ENCODE data around the gene RNF111.
"Not testable (repeated sequence)": the region's sequence is repeated elsewhere in the genome, so short reads cannot be mapped to it uniquely, and the experiment has no call there.

Gene RNF111

GRCh38 chr15:59052915-59053407 lies 65.5 kb downstream of the RNF111 start:
- DNase-seq (ENCODE audit: low read depth in 2 of 3, low spot score in 2 of 3) = no peak

DNA sequence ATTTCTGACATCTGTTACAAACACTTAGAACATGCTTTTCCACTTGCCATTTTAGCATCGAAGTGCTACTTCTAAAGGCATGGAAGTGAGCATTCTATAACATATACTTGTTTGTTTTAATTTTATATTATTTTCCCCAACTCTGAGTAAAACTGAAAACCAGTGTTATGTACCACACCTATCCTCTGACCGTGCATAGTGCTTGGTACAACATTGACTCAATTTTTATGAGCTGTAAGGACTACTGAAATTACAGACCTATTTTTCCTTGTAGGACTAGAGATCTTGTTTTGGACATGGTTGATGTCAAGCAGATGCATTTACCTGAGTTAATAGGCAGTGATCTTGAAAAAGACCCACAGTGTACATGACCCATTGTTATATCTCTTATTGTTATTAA lies 66.0 kb downstream of the RNF111 start:
- DNase-seq (ENCODE audit: low read depth in 2 of 3, low spot score in 2 of 3) = no peak

GRCh38 chr15:59059076-59059597 lies 71.7 kb downstream of the RNF111 start:
- no peak for DNase-seq (ENCODE audit: low read depth in 2 of 3, low spot score in 2 of 3)

- no peak for DNase-seq (ENCODE audit: low read depth in 2 of 3, low spot score in 2 of 3)
Observed at GRCh38 chr15:59060348-59060747, 72.9 kb downstream of the RNF111 start.

- DNase-seq (ENCODE audit: low read depth in 2 of 3, low spot score in 2 of 3) = no peak
Observed at GRCh38 chr15:59063042-59063441, 75.6 kb downstream of the RNF111 start.

DNA sequence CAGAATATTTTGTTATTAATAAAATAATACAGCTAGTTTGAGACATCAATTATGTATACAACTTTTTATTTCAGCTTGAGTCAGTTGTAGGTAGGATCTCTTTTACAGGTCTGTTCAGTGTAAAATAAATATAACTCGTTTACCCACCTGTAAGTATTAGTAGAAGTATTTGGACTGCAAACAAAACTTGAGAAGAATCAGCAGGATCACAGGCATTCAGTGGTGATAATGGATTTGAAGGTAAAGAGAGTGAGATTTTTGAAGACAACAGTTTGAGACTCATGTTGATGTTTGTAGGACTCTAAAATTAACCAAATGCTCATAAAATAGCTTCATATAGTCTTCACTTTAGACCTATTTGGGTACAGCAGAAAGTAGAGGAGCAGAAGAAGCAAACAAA lies 82.0 kb downstream of the RNF111 start:
- no peak for DNase-seq (ENCODE audit: low read depth in 2 of 3, low spot score in 2 of 3)

DNA sequence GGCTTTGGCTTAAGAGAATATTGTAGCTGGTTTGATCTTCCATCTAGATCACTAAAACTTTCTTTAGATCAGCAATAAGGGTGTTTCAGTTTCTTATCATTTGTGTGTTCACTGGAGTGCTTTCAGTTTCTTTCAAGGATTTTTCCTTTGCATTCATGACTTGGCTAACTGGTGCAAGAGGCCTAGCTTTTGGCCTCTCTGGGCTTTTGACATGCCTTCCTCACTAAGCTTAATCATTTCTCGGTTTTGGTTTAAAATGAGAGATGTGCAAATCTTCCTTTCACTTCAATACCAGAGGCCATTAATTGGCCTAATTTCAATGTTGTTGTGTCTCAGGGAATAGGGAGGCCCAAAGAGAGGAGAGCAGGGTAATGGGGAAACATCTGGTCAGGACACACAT lies 87.1 kb downstream of the RNF111 start:
- no peak for DNase-seq (ENCODE audit: low read depth in 2 of 3, low spot score in 2 of 3)

- no peak for DNase-seq (ENCODE audit: low read depth in 2 of 3, low spot score in 2 of 3)
Observed at GRCh38 chr15:59087731-59088130, 100.3 kb downstream of the RNF111 start.

- no peak for DNase-seq (ENCODE audit: low read depth in 2 of 3, low spot score in 2 of 3)
Observed at GRCh38 chr15:59094077-59094476, 106.6 kb downstream of the RNF111 start.

GRCh38 chr15:59096429-59096828 lies 109.0 kb downstream of the RNF111 start:
- DNase-seq (ENCODE audit: low read depth in 2 of 3, low spot score in 2 of 3) = no peak

- DNase-seq (ENCODE audit: low read depth in 2 of 3, low spot score in 2 of 3) = no peak
Observed at GRCh38 chr15:59099162-59099685, 111.8 kb downstream of the RNF111 start.

GRCh38 chr15:59104602-59104911 lies 117.1 kb downstream of the RNF111 start:
- peak in 1 of 3 experiments; percentile 4 for DNase-seq (ENCODE audit: low read depth in 2 of 3, low spot score in 2 of 3)

DNA sequence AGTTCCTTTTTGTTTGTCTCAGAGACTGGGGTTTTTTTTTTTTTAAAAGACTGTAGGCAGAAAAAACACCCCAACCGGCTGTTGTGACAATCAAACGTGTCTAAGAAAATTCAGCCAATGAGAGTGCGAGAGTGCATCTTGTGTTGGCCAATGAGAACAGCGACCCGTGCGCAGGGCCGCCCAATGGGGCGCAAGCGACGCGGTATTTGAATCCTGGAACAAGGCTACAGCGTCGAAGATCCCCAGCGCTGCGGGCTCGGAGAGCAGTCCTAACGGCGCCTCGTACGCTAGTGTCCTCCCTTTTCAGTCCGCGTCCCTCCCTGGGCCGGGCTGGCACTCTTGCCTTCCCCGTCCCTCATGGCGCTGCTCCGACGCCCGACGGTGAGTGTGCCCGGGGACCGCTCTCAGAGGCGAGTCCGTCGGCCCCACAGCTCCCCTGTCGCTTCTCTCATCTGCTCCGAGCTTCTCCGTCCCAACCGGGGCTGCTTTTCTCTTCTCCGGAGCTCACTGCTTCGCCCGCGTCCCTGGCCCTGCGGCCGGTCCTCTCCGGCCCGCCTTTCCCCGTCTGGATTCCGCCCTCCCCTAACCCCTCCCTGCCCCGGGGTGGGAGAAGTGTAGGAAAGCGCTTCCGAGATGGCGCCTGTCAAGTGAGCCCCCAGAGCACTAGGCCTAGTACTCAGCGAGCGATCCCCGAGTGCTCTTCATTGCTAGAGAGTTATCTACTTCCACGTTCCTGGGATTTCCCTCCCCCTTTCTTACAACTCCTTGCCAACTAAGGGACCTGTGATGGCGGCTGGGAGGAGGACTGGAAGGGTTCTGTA lies 117.7 kb downstream of the RNF111 start, which contains the start of gene CCNB2:
TSS of gene CCNB2 (plus strand) at position 235 of the 821 bp plus-strand sequence. CDS start at position 358, 123 bp downstream.
- peak; percentile 40 to 67 (median 53) for DNase-seq (ENCODE audit: low read depth in 2 of 3, low spot score in 2 of 3)

DNA sequence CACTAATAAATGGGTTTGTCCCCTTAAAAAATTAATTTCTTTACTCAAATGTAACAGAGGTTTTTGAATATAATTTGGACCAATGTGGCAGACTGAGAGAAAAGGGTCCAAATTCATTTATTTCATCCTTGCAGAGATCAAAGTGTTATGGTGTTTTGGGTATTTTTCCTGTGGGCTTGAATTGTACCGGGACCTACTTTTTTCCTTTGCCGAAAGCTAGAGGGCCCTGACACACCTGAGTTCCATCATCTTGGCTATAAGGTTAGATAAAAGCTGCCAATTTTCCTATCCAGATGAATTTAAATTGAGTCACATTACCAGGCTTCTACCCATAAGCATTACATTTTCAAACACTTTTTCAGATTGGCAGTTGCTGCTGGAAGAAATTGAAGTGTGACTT lies 118.4 kb downstream of the RNF111 start:
- DNase-seq (ENCODE audit: low read depth in 2 of 3, low spot score in 2 of 3) = no peak

GRCh38 chr15:59111251-59111650 lies 123.8 kb downstream of the RNF111 start:
- no peak for DNase-seq (ENCODE audit: low read depth in 2 of 3, low spot score in 2 of 3)

DNA sequence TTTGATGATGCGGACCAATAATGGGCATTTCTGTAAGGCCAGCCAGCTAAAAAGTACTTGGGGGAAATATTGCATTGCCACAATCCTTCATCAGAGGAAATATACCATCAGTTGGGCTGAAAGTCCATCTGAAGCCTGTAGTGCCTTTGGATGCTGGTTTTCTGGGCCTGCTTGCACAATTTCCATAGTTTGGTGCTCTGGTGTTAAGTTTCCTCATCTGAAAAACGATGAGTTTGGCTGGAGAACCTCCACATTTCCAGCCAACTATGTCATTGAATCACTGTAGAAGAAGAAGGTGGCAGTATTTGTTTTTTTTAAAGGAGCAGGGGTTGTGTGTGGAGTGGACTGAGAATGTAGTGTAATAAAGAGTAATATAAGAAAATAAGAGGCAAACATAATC lies 127.6 kb downstream of the RNF111 start:
- DNase-seq (ENCODE audit: low read depth in 2 of 3, low spot score in 2 of 3) = no peak

GRCh38 chr15:59116141-59116540 lies 128.7 kb downstream of the RNF111 start:
- no peak for DNase-seq (ENCODE audit: low read depth in 2 of 3, low spot score in 2 of 3)

DNA sequence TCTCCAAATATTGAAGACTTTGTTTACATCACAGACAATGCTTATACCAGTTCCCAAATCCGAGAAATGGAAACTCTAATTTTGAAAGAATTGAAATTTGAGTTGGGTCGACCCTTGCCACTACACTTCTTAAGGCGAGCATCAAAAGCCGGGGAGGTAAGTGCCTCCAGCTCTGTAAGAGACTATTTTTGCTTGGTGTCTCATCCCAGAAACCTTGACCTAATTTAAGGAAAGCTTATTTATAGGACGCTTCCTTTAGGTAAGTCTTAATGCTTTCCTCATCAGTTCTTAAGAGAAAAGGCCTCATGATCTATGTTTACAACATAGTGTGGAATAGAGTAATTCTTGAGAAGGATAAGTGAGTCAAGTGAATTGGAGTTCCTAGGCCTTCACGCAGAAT lies 129.3 kb downstream of the RNF111 start:
- DNase-seq (ENCODE audit: low read depth in 2 of 3, low spot score in 2 of 3) = no peak

- DNase-seq (ENCODE audit: low read depth in 2 of 3, low spot score in 2 of 3) = no peak
Observed at GRCh38 chr15:59119625-59120024, 132.2 kb downstream of the RNF111 start.

GRCh38 chr15:59120937-59121336 lies 133.5 kb downstream of the RNF111 start:
- no peak for DNase-seq (ENCODE audit: low read depth in 2 of 3, low spot score in 2 of 3)

DNA sequence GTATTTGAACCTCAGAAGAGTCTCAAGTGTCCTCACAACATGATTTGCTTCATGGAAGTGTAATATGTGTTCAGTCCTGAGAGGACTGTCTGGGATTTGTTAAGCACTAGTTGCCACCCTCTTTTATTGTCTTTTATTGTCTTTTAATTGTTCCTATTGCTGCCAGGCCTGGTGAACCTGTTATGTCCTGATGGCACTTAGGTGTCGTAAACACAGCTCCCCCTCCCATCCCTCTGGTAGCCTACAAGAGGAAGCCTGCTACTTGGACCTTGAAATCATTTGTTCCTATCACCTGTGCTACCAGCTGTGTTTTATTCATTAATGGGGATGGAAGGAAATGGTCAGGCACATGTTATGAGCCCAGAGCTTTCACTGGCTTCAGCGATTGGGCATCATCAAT lies 136.8 kb downstream of the RNF111 start:
- no peak for DNase-seq (ENCODE audit: low read depth in 2 of 3, low spot score in 2 of 3)

GRCh38 chr15:59125683-59126082 lies 138.2 kb downstream of the RNF111 start:
- DNase-seq (ENCODE audit: low read depth in 2 of 3, low spot score in 2 of 3) = not testable (repeated sequence)
